LNCaP clone FGC (cell line): Measurements from ENCODE around the gene KRT35.

ENCODE experiments used
- DNase-seq: peaks from one replicate; pipeline ENCODE4 v3.0.0-alpha.2; 2011; ENCODE audit warnings: low read depth
- H3K4me3 ChIP-seq: 2 replicates; pipeline ENCODE4 v1.5.1; 2011; ENCODE audit warnings: mild to moderate bottlenecking, low read depth, low read length, control low read depth
- CTCF ChIP-seq: IDR thresholded peaks from 2 replicates; pipeline ENCODE4 v1.5.1; 2012; ENCODE audit warnings: mild to moderate bottlenecking; ENCODE audit not compliant: control insufficient read depth, insufficient read depth; ENCODE audit errors: extremely low read depth

KRT35 gene

GRCh38 chr17:41481036-41481435 is at the start of gene KRT35:
KRT35 (minus strand) TSS chr17:41481151; CDS start chr17:41481097, 54 bp downstream.
- TF ChIP-seq CTCF, result no peak
- DNase-seq, result no peak
- H3K4me3 ChIP-seq, result no peak within 1 kb of the TSS

GRCh38 chr17:41530062-41531048 is 49.4 kb upstream of the KRT35 start:
- DNase-seq, result no peak
- no peak for TF ChIP-seq CTCF
- no peak overlapping the region for H3K4me3 ChIP-seq

GRCh38 chr17:41529491-41529915 is 48.6 kb upstream of the KRT35 start:
- H3K4me3 ChIP-seq, result no peak overlapping the region
- DNase-seq, result no peak
- no peak for TF ChIP-seq CTCF

GRCh38 chr17:41528959-41529353 is 48.0 kb upstream of the KRT35 start:
- no peak overlapping the region for H3K4me3 ChIP-seq
- DNase-seq, result no peak
- no peak for TF ChIP-seq CTCF

GRCh38 chr17:41527063-41528023 is 46.4 kb upstream of the KRT35 start:
- no peak overlapping the region for H3K4me3 ChIP-seq
- no peak for TF ChIP-seq CTCF

GRCh38 chr17:41524261-41524660 is 43.3 kb upstream of the KRT35 start:
- TF ChIP-seq CTCF, result no peak
- H3K4me3 ChIP-seq, result no peak overlapping the region
- DNase-seq, result no peak

More at GRCh38 chr17:41527063-41528023, 46.4 kb upstream of the KRT35 start:
- no peak for DNase-seq
